GM20000 (cell line): ENCODE results near the gene PPFIBP1.
A peak's percentile ranks its signal among the peaks of the same experiment; 100 is the strongest.
"Not testable (repeated sequence)": the region's sequence is repeated elsewhere in the genome, so short reads cannot be mapped to it uniquely, and the experiment has no call there.

ENCODE experiments used
- DNase-seq: peaks from one replicate; pipeline ENCODE4 v3.0.0; 2012; ENCODE audit warnings: low spot score
- TF ChIP-seq, protein P1 (sequence below): IDR thresholded peaks from 2 replicates; pipeline ENCODE4 v1.5.1; 2012; ENCODE audit warnings: mild to moderate bottlenecking, control low read depth; ENCODE audit errors: extremely low read depth, missing control alignments

The PPFIBP1 gene

GRCh38 chr12:27623645-27624044 lies 99.6 kb downstream of the PPFIBP1 start:
- no peak for DNase-seq
- TF ChIP-seq, protein P1, sequence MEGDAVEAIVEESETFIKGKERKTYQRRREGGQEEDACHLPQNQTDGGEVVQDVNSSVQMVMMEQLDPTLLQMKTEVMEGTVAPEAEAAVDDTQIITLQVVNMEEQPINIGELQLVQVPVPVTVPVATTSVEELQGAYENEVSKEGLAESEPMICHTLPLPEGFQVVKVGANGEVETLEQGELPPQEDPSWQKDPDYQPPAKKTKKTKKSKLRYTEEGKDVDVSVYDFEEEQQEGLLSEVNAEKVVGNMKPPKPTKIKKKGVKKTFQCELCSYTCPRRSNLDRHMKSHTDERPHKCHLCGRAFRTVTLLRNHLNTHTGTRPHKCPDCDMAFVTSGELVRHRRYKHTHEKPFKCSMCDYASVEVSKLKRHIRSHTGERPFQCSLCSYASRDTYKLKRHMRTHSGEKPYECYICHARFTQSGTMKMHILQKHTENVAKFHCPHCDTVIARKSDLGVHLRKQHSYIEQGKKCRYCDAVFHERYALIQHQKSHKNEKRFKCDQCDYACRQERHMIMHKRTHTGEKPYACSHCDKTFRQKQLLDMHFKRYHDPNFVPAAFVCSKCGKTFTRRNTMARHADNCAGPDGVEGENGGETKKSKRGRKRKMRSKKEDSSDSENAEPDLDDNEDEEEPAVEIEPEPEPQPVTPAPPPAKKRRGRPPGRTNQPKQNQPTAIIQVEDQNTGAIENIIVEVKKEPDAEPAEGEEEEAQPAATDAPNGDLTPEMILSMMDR: no peak

DNA sequence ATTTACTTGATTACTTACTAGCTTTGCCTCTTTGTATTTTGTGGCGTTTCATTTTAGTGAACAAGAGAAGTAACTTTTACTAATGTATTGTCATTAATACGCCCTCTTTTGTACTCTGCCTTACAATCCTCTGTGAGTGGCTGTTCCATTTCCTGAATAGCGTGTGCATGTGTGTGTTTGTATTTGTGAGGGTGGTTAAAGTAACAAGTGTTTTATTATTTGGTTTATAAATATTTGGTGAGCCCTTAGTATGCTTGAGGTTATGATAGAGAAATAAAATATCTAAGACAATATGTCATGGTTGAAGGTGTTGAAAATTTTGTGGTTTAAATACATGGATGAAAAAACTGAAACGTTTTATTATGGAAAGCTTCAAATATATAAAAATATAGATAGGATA lies 100.6 kb downstream of the PPFIBP1 start:
- DNase-seq: no peak
- TF ChIP-seq, protein P1: no peak

DNA sequence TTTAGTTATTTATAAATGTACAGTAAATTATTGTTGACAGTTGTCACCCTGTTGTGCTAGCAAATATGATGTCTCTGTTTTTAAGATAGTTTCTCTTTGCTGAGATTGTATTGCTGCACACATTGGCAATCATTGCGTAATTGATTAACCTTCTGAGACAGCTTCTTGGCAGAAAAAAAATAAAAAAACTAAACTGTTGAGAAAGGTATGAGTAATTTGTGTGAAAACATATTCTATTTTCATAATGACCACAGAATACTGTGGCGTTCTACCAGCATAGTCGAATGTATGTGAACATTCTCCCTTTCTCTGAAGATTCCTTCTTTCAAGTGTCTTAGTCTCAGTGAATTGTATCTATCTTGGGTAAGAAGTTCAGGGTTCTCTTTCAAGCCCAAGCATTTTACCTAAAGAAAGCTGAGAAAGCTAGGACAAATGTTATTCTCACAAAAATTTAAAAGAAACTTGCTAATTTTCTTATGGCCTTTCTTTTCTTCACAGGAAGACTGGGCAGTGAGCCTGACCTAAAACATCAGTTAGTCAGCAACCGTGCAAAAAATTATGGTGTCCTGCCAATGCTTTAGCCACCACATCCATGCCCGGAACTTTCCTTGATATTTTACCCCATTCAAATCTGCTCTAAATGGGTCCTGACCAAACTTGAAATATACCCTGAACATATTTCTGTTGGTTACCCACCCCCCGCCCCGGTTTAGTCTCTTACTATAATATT lies 103.3 kb downstream of the PPFIBP1 start:
- peak; percentile 15 for DNase-seq
- TF ChIP-seq, protein P1: no peak

DNA sequence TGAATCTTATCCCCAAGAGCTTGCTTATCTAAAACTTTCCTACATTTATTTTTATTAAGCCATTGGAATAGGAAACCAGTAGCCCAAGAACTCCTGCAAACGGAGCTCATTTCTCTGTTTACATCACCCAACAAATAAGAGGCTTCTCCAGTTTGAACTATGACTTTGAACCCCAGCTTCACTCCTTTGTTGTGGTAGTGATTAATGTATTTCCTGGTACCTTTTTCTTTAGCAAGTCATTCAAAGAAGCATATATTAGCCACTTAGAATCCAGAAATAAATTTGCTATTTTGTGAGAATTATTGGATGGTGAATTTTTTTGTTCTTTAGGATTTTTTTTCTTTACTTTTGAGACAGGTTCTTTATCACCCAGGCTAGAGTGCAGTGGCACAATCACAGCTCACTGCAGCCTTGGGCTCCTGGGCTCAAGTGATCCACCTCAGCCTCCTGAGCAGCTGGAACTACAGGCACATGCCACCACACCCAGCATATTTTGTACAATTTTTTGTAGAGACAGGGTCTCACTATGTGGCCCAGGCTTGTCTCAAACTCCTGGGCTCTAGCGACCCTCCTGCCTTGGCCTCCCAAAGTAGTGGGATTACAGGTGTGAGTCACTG lies 104.0 kb downstream of the PPFIBP1 start:
- not testable (repeated sequence) for DNase-seq

DNA sequence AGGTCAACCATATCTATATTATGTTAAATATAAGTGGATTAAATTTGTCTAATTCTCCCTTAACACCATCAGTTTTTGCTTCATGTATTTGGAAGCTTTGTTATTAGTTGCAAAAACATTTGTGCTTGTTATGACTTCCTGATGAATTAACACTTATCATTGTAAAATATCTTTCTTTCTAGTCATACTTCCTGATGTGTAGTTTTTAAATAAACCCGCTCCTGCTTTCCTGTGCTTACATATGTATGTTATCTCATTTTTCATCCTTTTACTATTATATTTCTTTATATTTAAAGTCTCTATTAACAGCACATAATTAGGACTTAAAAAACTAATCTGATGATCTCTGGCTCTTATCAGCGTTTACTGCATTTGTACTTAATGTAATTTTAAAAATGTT lies 106.2 kb downstream of the PPFIBP1 start:
- not testable (repeated sequence) for DNase-seq

DNA sequence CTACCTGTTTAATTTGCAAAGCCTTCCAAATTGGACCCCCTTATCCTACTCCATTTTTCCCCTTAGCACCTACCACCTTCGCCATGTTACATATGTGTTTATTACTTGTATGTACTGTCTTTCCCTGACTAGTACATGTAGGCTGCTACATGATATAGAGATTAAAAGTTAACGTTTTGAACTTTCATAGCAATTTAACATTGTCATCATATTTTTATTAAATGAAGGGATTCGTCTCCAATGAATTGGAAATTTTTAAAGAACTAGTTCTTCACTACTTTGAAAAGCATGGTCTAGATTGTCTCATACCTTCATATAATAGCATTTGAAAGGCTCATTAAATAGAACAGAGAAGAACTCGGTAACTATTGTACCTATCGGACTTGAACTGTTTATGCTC lies 107.4 kb downstream of the PPFIBP1 start:
- no peak for DNase-seq
- TF ChIP-seq, protein P1: no peak

DNA sequence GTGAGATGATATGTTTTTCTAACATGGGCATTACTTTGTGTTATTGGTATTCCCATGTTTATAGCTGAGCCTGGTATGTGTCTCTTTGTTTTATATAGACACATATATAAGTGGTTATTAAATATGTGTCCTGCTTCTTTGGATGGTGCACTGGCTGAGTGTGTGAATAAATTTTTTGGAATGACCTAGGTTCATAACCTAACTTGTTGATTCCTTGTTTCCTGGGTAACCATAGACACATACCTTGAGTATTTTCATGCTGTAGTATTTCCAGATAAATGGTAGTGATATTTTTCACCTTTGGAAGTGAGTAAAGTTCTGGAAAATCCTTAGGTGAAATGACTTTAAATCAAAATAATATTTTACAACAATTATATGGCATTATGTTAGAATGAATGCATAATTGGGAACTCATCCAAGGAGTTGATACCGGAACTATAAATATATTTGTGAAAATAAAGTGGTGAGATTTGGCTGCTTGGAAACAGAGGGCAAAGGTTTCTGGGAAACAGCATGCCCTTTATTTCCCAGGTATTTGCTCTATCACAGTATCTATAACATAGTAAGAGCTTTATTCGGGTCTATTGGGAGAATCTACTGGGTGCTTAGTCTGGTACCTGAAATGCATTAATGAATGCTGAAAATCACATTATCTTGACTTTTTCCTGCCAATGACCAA lies 107.9 kb downstream of the PPFIBP1 start:
- TF ChIP-seq, protein P1: no peak
- DNase-seq: no peak

DNA sequence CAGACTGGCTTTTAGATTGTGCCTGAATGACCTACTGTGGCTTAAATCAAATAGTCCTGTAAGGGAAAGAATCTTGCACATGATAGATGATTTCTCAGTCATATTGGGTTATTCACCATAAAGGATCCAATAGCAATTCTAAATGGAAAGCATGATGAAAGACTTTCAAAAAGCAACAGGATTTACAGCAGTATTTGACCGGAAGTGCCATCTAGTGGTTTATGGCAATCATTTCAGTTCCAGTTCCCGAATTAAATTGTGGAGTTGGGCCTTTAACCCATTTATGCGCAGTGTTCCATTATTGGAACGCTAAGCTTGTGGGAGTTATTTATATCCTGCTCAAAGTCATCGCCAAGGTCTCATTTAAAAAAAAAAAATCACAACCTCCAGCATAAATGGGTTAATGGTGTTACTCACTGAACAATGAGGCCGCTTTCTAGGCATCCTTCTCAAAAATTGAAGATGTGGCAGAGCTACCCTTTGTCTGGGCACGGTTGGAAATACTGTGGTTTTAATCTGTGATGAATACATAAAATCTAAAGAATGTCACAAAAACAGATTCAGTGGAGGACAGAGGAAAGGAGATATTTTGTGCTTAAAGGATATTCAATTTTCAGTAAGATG lies 111.5 kb downstream of the PPFIBP1 start:
- DNase-seq: peak; percentile 17
- TF ChIP-seq, protein P1: peak; percentile 16

- DNase-seq: not testable (repeated sequence)
These were observed 112.6 kb downstream of the PPFIBP1 start for GRCh38 chr12:27636569-27636968.
